Loucy (cell line): ENCODE results near the gene SLC6A13.
"Not testable (repeated sequence)": the region's sequence is repeated elsewhere in the genome, so short reads cannot be mapped to it uniquely, and the experiment has no call there.

ENCODE experiments used
- H2AFZ ChIP-seq: fragments of 200-600 bp; sonication (generic); 2 replicates; pipeline ENCODE4 v1.6.0; 2016; ENCODE audit warnings: antibody characterized with exemption, mild to moderate bottlenecking, low read length, moderate library complexity
- H3F3A ChIP-seq: fragments of 200-600 bp; 2 replicates; pipeline ENCODE4 v1.6.0; 2016; ENCODE audit warnings: antibody characterized with exemption, low read depth, mild to moderate bottlenecking
- H3K27me3 ChIP-seq: fragments of 200-600 bp; sonication (generic); 2 replicates; pipeline ENCODE4 v1.6.1; 2014; ENCODE audit warnings: low read length, mild to moderate bottlenecking; ENCODE audit not compliant: insufficient read depth, poor library complexity, severe bottlenecking
- H3K36me3 ChIP-seq: fragments of 200-600 bp; sonication (generic); 2 replicates; pipeline ENCODE4 v1.6.1; 2016; ENCODE audit warnings: low read length; ENCODE audit not compliant: insufficient read depth
- H3K4me1 ChIP-seq: fragments of 200-600 bp; sonication (generic); 2 replicates; pipeline ENCODE4 v1.5.1; 2014; ENCODE audit warnings: low read length, mild to moderate bottlenecking; ENCODE audit not compliant: insufficient read depth, poor library complexity, severe bottlenecking
- H3K4me2 ChIP-seq: fragments of 200-600 bp; sonication (generic); 2 replicates; pipeline ENCODE4 v1.6.0; 2014; ENCODE audit warnings: antibody characterized with exemption, low read length, low read depth, mild to moderate bottlenecking; ENCODE audit not compliant: poor library complexity, severe bottlenecking
- H3K4me3 ChIP-seq: fragments of 200-600 bp; sonication (generic); 2 replicates; pipeline ENCODE4 v1.5.1; 2014; ENCODE audit warnings: low read length, mild to moderate bottlenecking, mixed read lengths; ENCODE audit not compliant: poor library complexity, severe bottlenecking
- H3K79me2 ChIP-seq: fragments of 200-600 bp; sonication (generic); 2 replicates; pipeline ENCODE4 v1.6.1; 2014; ENCODE audit warnings: low read length; ENCODE audit not compliant: insufficient read depth
- H3K9ac ChIP-seq: fragments of 200-600 bp; sonication (generic); 2 replicates; pipeline ENCODE4 v1.6.0; 2014; ENCODE audit warnings: mild to moderate bottlenecking, low read depth, low read length, moderate library complexity; ENCODE audit not compliant: poor library complexity, severe bottlenecking
- H3K9me2 ChIP-seq: fragments of 200-600 bp; sonication (generic); replicated peaks from 2 replicates; pipeline ENCODE4 v1.6.1; 2016; ENCODE audit warnings: low read depth, low read length, mixed read lengths
- H3K9me3 ChIP-seq: fragments of 200-600 bp; sonication (generic); 2 replicates; pipeline ENCODE4 v1.6.1; 2014; ENCODE audit warnings: mild to moderate bottlenecking, antibody characterized with exemption, low read length, low read depth; ENCODE audit not compliant: insufficient read depth
- H4K20me1 ChIP-seq: fragments of 200-600 bp; sonication (generic); 2 replicates; pipeline ENCODE4 v1.6.0; 2014; ENCODE audit warnings: antibody characterized with exemption, low read length, mild to moderate bottlenecking; ENCODE audit not compliant: insufficient read depth, poor library complexity, severe bottlenecking
- EZH2phosphoT487 ChIP-seq: fragments of 200-600 bp; IDR thresholded peaks from 2 replicates; pipeline ENCODE4 v1.6.1; 2018; ENCODE audit warnings: antibody characterized with exemption, mild to moderate bottlenecking, moderate library complexity, borderline replicate concordance
- TF ChIP-seq, protein P1 (sequence below): fragments of 200-600 bp; sonication (generic); conservative IDR thresholded peaks from 2 replicates; pipeline ENCODE4 v1.5.1; 2014; ENCODE audit warnings: mild to moderate bottlenecking, antibody characterized with exemption, low read length

SLC6A13 gene

DNA sequence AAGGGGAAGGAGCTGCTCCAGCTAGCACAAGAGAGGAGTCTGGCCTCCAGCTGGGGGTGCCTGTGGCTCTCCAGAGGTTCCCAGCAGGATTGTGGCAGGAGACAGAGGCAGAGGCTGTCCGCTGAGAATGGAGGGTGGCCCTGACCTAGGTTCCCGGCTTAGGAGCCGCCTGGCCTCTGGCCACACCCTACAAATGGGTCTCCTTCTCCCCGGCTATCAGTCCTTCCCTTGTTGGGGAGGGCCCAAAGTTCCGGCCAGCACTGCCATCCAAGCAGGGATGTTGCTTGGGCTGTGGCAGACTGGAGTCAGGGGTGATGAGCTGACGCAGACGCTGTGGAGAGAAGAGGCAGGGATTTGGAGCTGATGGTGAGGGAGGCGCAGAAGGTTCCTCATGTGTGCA lies 71.8 kb downstream of the SLC6A13 start:
- no peak overlapping the region for H3K4me3 ChIP-seq
- no peaks in the 10 kb centered on the region for H3K9me2 ChIP-seq
- H4K20me1 ChIP-seq, result no peaks in the 10 kb centered on the region
- no peaks in the 10 kb centered on the region for H3K36me3 ChIP-seq
- no peak overlapping the region for H2AFZ ChIP-seq
- H3K4me2 ChIP-seq, result no peak overlapping the region
- H3F3A ChIP-seq, result no peaks in the 10 kb centered on the region
- no peaks in the 10 kb centered on the region for H3K79me2 ChIP-seq
- no peak for TF ChIP-seq EZH2phosphoT487
- TF ChIP-seq, protein P1, sequence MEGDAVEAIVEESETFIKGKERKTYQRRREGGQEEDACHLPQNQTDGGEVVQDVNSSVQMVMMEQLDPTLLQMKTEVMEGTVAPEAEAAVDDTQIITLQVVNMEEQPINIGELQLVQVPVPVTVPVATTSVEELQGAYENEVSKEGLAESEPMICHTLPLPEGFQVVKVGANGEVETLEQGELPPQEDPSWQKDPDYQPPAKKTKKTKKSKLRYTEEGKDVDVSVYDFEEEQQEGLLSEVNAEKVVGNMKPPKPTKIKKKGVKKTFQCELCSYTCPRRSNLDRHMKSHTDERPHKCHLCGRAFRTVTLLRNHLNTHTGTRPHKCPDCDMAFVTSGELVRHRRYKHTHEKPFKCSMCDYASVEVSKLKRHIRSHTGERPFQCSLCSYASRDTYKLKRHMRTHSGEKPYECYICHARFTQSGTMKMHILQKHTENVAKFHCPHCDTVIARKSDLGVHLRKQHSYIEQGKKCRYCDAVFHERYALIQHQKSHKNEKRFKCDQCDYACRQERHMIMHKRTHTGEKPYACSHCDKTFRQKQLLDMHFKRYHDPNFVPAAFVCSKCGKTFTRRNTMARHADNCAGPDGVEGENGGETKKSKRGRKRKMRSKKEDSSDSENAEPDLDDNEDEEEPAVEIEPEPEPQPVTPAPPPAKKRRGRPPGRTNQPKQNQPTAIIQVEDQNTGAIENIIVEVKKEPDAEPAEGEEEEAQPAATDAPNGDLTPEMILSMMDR, result no peak
- no peaks in the 10 kb centered on the region for H3K27me3 ChIP-seq
- H3K4me1 ChIP-seq, result peaks cover 10% of the 10 kb centered on the region
- H3K9ac ChIP-seq, result no peak overlapping the region
- H3K9me3 ChIP-seq, result no peaks in the 10 kb centered on the region

DNA sequence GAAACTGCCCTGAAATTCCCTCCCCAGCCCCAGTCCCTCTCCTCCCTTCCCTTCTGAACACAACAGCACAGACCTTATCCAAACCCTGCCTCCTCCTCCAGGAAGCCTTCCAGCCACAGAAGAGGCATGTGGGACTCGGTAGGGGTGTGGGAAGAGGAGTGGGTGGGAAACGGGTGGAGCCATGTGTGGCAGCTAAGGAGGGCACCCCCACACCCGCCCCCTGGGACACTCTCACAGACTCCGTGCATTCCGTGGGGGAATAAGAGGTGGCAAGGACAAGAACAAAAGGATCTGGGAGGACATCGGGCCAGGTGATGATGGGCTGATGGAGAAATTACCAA lies 73.0 kb downstream of the SLC6A13 start:
- Histone ChIP-seq H3K4me1 (peaks cover 21% of the 10 kb centered on the region), H3K27me3 (no peaks in the 10 kb centered on the region), H3K9me3 (no peaks in the 10 kb centered on the region), H3F3A (no peaks in the 10 kb centered on the region), H3K9ac (no peak overlapping the region), H3K4me2 (no peak overlapping the region), H2AFZ (no peak overlapping the region), H3K4me3 (no peak overlapping the region), H3K79me2 (no peaks in the 10 kb centered on the region), H3K36me3 (no peaks in the 10 kb centered on the region), H3K9me2 (no peaks in the 10 kb centered on the region), H4K20me1 (no peaks in the 10 kb centered on the region)
- TF ChIP-seq EZH2phosphoT487, result no peak
- TF ChIP-seq, protein P1, result no peak

DNA sequence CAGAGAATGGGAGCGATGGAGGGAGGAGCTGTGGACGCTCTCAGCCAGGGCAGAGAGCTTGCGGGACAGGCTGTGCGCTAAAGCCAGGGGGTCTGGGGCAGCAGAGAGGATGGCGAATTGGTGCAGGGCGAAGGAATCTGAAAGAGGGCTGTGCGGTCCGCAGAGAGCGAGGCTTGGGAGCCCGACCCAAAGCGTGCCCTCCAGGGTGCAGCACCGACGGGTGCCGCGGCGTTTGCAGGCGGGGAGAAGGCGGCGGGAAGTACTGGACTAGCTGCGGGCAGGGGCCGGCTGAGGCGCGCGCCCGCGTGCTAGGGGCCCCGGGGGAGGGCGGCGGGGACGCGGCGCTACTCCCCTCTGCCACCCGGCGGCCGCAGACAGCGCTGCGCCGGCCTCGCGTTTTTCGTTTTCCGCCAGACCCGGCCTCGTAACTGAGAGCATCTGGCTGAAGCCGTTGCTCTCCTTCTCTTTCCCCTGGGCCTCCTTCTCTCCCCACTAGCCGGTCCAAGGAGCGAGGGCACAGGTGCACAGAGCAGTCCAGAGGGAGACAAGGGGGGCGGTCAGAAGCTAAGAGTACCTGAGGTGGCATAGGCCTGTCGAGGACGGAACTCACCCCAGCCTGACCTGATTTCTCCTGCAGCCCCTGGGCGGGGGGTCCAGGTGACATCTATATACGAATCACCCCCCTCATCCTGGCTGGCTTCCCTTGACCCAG lies 73.6 kb downstream of the SLC6A13 start:
- TF ChIP-seq EZH2phosphoT487, result no peak
- no peaks in the 10 kb centered on the region for H3K9me3 ChIP-seq
- no peaks in the 10 kb centered on the region for H3K36me3 ChIP-seq
- no peak overlapping the region for H3K4me2 ChIP-seq
- H4K20me1 ChIP-seq, result no peaks in the 10 kb centered on the region
- no peak overlapping the region for H2AFZ ChIP-seq
- peaks cover 21% of the 10 kb centered on the region for H3K4me1 ChIP-seq
- no peaks in the 10 kb centered on the region for H3F3A ChIP-seq
- no peaks in the 10 kb centered on the region for H3K79me2 ChIP-seq
- no peaks in the 10 kb centered on the region for H3K27me3 ChIP-seq
- H3K4me3 ChIP-seq, result no peak overlapping the region
- no peak overlapping the region for H3K9ac ChIP-seq
- H3K9me2 ChIP-seq, result no peaks in the 10 kb centered on the region

DNA sequence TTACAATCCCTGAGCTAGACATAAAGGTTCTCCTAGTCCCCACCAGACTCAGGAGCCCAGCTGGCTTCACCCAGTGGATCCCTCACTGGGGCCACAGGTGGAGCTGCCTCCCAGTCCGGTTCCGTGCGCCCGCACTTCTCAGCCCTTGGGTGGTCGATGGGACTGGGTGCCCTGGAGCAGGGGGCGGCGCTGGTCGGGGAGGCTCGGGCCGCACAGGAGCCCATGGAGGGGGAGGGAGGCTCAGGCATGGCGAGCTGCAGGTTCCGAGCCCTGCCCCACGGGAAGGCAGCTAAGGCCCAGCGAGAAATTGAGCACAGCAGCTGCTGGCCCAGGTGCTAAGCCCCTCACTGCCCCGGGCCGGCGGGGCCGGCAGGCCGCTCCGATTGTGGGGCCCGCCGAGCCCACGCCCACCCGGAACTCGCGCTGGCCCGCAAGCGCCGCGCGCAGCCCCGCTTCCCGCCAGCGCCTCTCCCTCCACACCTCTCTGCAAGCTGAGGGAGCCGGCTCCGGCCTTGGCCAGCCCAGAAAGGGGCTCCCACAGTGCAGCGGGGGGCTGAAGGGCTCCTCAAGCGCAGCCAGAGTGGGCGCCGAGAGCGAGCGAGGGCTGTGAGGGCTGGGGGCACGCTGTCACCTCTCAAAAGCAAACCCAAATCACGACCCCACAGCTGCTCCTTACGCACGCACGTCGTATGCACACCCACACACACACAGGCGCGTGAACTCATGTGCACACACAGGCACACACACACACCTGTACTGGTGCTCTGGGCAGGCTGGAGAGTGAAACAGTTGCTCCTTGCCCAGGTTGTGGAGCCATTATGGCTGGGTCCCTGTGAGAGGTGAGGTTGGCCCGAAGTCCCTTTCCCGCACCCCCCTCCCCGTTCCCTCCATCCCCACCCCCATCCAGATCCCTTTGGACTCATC lies 74.4 kb downstream of the SLC6A13 start:
- H3K27me3 ChIP-seq, H3K4me2 ChIP-seq, H3F3A ChIP-seq, H3K9ac ChIP-seq, H3K9me2 ChIP-seq, H3K9me3 ChIP-seq, H3K4me3 ChIP-seq, H3K36me3 ChIP-seq, H2AFZ ChIP-seq, H4K20me1 ChIP-seq, H3K79me2 ChIP-seq: not testable (repeated sequence)
- H3K4me1 ChIP-seq, result peaks cover 21% of the 10 kb centered on the region
